GM18520 (cell line): Measurements from ENCODE around the gene ELMO3.

Experiments
- ATAC-seq: cut with Tn5 transposase; IDR thresholded peaks from one replicate; pipeline ENCODE4 v1.9.1; 2021; ENCODE audit not compliant: unreplicated experiment

ELMO3 gene

GRCh38 chr16:67212766-67213165 lies 13.8 kb downstream of the ELMO3 start:
- ATAC-seq, result no peak

GRCh38 chr16:67213197-67214019 lies 14.5 kb downstream of the ELMO3 start:
- no peak for ATAC-seq

GRCh38 chr16:67215706-67216105 lies 16.8 kb downstream of the ELMO3 start:
- no peak for ATAC-seq

GRCh38 chr16:67216612-67217490 lies 17.9 kb downstream of the ELMO3 start:
- no peak for ATAC-seq

- ATAC-seq, result no peak
Measured at GRCh38 chr16:67223992-67224391, 25.1 kb downstream of the ELMO3 start.

- ATAC-seq, result no peak
Measured at GRCh38 chr16:67226295-67226803, 27.4 kb downstream of the ELMO3 start.

GRCh38 chr16:67226804-67227566 lies 28.1 kb downstream of the ELMO3 start, which contains the start of gene TMEM208:
Gene TMEM208, plus strand, starts transcription at chr16:67227130. Its CDS starts 89 bp downstream, at chr16:67227219.
- peak; percentile 90 for ATAC-seq

- ATAC-seq, result no peak
Measured at GRCh38 chr16:67227567-67227921, 28.6 kb downstream of the ELMO3 start.

GRCh38 chr16:67228034-67228785 lies 29.3 kb downstream of the ELMO3 start:
- no peak for ATAC-seq

GRCh38 chr16:67228905-67229304 lies 30.0 kb downstream of the ELMO3 start:
- ATAC-seq, result no peak

- ATAC-seq, result no peak
Measured at GRCh38 chr16:67229906-67230808, 31.2 kb downstream of the ELMO3 start.

GRCh38 chr16:67230809-67231660 lies 32.1 kb downstream of the ELMO3 start:
- ATAC-seq, result no peak

- no peak for ATAC-seq
Measured at GRCh38 chr16:67233596-67233995, 34.7 kb downstream of the ELMO3 start.

- no peak for ATAC-seq
Measured at GRCh38 chr16:67234180-67234597, 35.3 kb downstream of the ELMO3 start.

- no peak for ATAC-seq
Measured at GRCh38 chr16:67235816-67236562, 37.1 kb downstream of the ELMO3 start.

- ATAC-seq, result no peak
Measured at GRCh38 chr16:67236563-67237395, 37.8 kb downstream of the ELMO3 start.
